A549 (cell line): ENCODE measurements around the gene GAS7. TPM values are rescaled to one million over a fixed set of nuclear protein-coding genes. Genes with fewer than 3 reads are reported as not detected.
A peak's percentile ranks its signal among the peaks of the same experiment; 100 is the strongest.

Experiments used
- ATAC-seq, 2 experiments: fragments of 200-7000 bp in 1 of 2; fragments of >200 bp in 1 of 2; cut with Nextera tagmentation in 1 of 2; cut with Tn5 transposase in 1 of 2; 3 replicates each; pipeline versions ENCODE4 v1.8.0 to v1.9.1; 2018 to 2020; ENCODE audit warnings: mild to moderate bottlenecking in 1 of 2, moderate library complexity in 1 of 2
- CTCF ChIA-PET: fragments of 300-600 bp; sonication (Branson Sonifier 250); formaldehyde crosslinking; extraction: SDS; loops from one replicate; lab custom pipeline; 2021; ENCODE audit warnings: antibody characterized with exemption, inconsistent platforms; lab: Yijun Ruan, JAX
- POLR2A ChIA-PET: fragments of 350-600 bp; formaldehyde crosslinking; extraction: SDS; loops from one replicate; lab custom pipeline; 2021; ENCODE audit warnings: antibody characterized with exemption, inconsistent platforms; lab: Yijun Ruan, JAX
- DNase-seq, 2 experiments: peaks; one replicate each; pipeline versions ENCODE4 v3.0.0 to v3.0.0-alpha.2; 2011 to 2016; ENCODE audit warnings: low read depth in 1 of 2, low spot score in 1 of 2
- FAIRE-seq: peaks from 2 replicates; lab custom pipeline; 2011; peaks lifted over from hg19 to GRCh38; lab: Jason Lieb, UNC
- H3K27ac ChIP-seq, 2 experiments: fragments of >200 bp; sonication (Bioruptor Twin); formaldehyde crosslinking; 3 replicates each; pipeline ENCODE4 v1.5.1; 2016 to 2017
- H3K4me1 ChIP-seq: fragments of >200 bp; sonication (Bioruptor Twin); formaldehyde crosslinking; 3 replicates; pipeline ENCODE4 v1.6.1; 2016
- H3K4me2 ChIP-seq: fragments of >200 bp; sonication (Bioruptor Twin); formaldehyde crosslinking; 3 replicates; pipeline ENCODE4 v1.6.1; 2016
- H3K4me3 ChIP-seq: fragments of >200 bp; sonication (Bioruptor Twin); formaldehyde crosslinking; 3 replicates; pipeline ENCODE4 v1.5.1; 2016
- H3K9me3 ChIP-seq: fragments of >200 bp; sonication (Bioruptor Twin); formaldehyde crosslinking; 3 replicates; pipeline ENCODE4 v1.6.1; 2016
- BHLHE40 ChIP-seq: IDR thresholded peaks from 2 replicates; pipeline ENCODE4 v1.6.1; 2012; ENCODE audit warnings: low read depth, low read length, inconsistent platforms
- CBX2 ChIP-seq: fragments of 200-600 bp; sonication (generic); IDR thresholded peaks from 2 replicates; pipeline ENCODE4 v1.6.1; 2016; ENCODE audit warnings: low read depth, mild to moderate bottlenecking, borderline replicate concordance
- CEBPB ChIP-seq, 2 experiments: fragments of >200 bp in 1 of 2; sonication (Bioruptor Twin) in 1 of 2; formaldehyde crosslinking in 1 of 2; IDR thresholded peaks; 2 replicates each; pipeline ENCODE4 v1.6.1; 2012 to 2016
- CHD4 ChIP-seq: fragments of 200-600 bp; sonication (generic); IDR thresholded peaks from 2 replicates; pipeline ENCODE4 v1.6.1; 2016; ENCODE audit warnings: antibody characterized with exemption, mild to moderate bottlenecking, borderline replicate concordance
- EHF ChIP-seq: fragments of 250-450 bp; sonication (Bioruptor Pico); IDR thresholded peaks from 2 replicates; pipeline ENCODE4 v1.5.0; 2020; ENCODE audit warnings: mild to moderate bottlenecking
- FOSL2 ChIP-seq, 2 experiments: fragments of 450-650 bp in 1 of 2; fragments of >200 bp in 1 of 2; sonication (Bioruptor Twin) in 1 of 2; formaldehyde crosslinking; IDR thresholded peaks; 2 replicates each; pipeline versions ENCODE4 v1.5.0 to v1.6.1; 2016 to 2020; ENCODE audit warnings: mild to moderate bottlenecking in 1 of 2, moderate library complexity in 1 of 2
- FOXS1 ChIP-seq: fragments of 250-450 bp; sonication (Bioruptor Pico); IDR thresholded peaks from 2 replicates; pipeline ENCODE4 v1.5.0; 2020; ENCODE audit warnings: mild to moderate bottlenecking, moderate library complexity
- HDAC2 ChIP-seq: fragments of 200-600 bp; sonication (generic); IDR thresholded peaks from 2 replicates; pipeline ENCODE4 v1.6.1; 2016
- HEYL ChIP-seq: fragments of 250-450 bp; sonication (Bioruptor Pico); IDR thresholded peaks from 2 replicates; pipeline ENCODE4 v1.8.0; 2021; ENCODE audit warnings: mild to moderate bottlenecking, moderate library complexity
- HOXA7 ChIP-seq: fragments of 250-450 bp; sonication (Bioruptor Pico); IDR thresholded peaks from 2 replicates; pipeline ENCODE4 v1.5.0; 2020; ENCODE audit warnings: mild to moderate bottlenecking, moderate library complexity
- HOXB13 ChIP-seq: fragments of 250-450 bp; sonication (Bioruptor Pico); IDR thresholded peaks from 2 replicates; pipeline ENCODE4 v1.5.0; 2020; ENCODE audit warnings: low read depth, mild to moderate bottlenecking, moderate library complexity
- HOXB5 ChIP-seq: fragments of 250-450 bp; sonication (Bioruptor Pico); IDR thresholded peaks from 2 replicates; pipeline ENCODE4 v1.5.0; 2020; ENCODE audit warnings: mild to moderate bottlenecking, moderate library complexity
- JUN ChIP-seq, 2 experiments: fragments of >200 bp; sonication (Bioruptor Twin); formaldehyde crosslinking; IDR thresholded peaks; 2 replicates in 1 of 2; 3 replicates in 1 of 2; pipeline ENCODE4 v1.6.1; 2016 to 2017
- MAFK ChIP-seq: fragments of 450-650 bp; IDR thresholded peaks from 2 replicates; pipeline ENCODE4 v1.6.1; 2014; ENCODE audit not compliant: partially characterized antibody
- NFE2L2 ChIP-seq: fragments of 150-350 bp; conservative IDR thresholded peaks from 2 replicates; pipeline ENCODE4 v1.6.1; 2014; ENCODE audit warnings: low read length
- PHF8 ChIP-seq: fragments of 200-600 bp; sonication (generic); IDR thresholded peaks from 2 replicates; pipeline ENCODE4 v1.6.1; 2016; ENCODE audit warnings: low read depth, mild to moderate bottlenecking, antibody characterized with exemption, moderate library complexity, borderline replicate concordance
- POLR2AphosphoS2 ChIP-seq: conservative IDR thresholded peaks from 2 replicates; pipeline ENCODE4 v1.6.1; 2012; ENCODE audit warnings: low read length, improper control_type of control experiment, inconsistent platforms
- RFX5 ChIP-seq: fragments of 450-650 bp; IDR thresholded peaks from 2 replicates; pipeline ENCODE4 v1.7.1; 2014; ENCODE audit warnings: antibody characterized with exemption, mild to moderate bottlenecking, moderate library complexity
- SMC3 ChIP-seq: fragments of >200 bp; sonication (Bioruptor Twin); formaldehyde crosslinking; IDR thresholded peaks from 3 replicates; pipeline ENCODE4 v1.6.1; 2018; ENCODE audit warnings: inconsistent platforms
- SREBF2 ChIP-seq: fragments of 450-650 bp; IDR thresholded peaks from 2 replicates; pipeline ENCODE4 v1.6.1; 2014; ENCODE audit warnings: mild to moderate bottlenecking, moderate library complexity
- ZC3H11A ChIP-seq: fragments of 450-650 bp; IDR thresholded peaks from 2 replicates; pipeline ENCODE4 v1.6.1; 2014; ENCODE audit warnings: antibody characterized with exemption, mild to moderate bottlenecking
- ZFP36 ChIP-seq: fragments of 450-650 bp; IDR thresholded peaks from 2 replicates; pipeline ENCODE4 v1.6.1; 2014; ENCODE audit warnings: borderline replicate concordance; ENCODE audit not compliant: partially characterized antibody
- ZNF302 ChIP-seq: fragments of 250-450 bp; sonication (Bioruptor Pico); IDR thresholded peaks from 2 replicates; pipeline ENCODE4 v1.9.0; 2021; ENCODE audit warnings: inconsistent platforms, mild to moderate bottlenecking, moderate library complexity
- WGBS: methylation state at CpG from one replicate; pipeline ENCODE4 v1.1.6; 2017; ENCODE audit errors: missing lambda C conversion rate; 5-methylcytosine and 5-hydroxymethylcytosine counted together
- polyA plus RNA-seq, 4 experiments: library from polyadenylated mRNA; depleted of rRNA in 3 of 4; stranded (reverse); fragments of >200 nt; fragmentation: RNase III in 1 of 4; extraction: RNeasy Plus Mini Kit Qiagen cat#74134 plus additional on column Dnase treatment in 1 of 4; gene quantifications; 2 replicates in 3 of 4; 3 replicates in 1 of 4; pipeline ENCODE4 v1.2.3, GENCODE V29; 2011 to 2017
- TF ChIP-seq, protein P1 (sequence below): fragments of 450-650 bp; IDR thresholded peaks from 2 replicates; pipeline ENCODE4 v1.6.1; 2014; ENCODE audit warnings: antibody characterized with exemption
- TF ChIP-seq, protein P2 (sequence below): fragments of >200 bp; sonication (Bioruptor Twin); formaldehyde crosslinking; IDR thresholded peaks from 3 replicates; pipeline ENCODE4 v1.6.1; 2016
- TF ChIP-seq, protein P3 (sequence below): fragments of 150-350 bp; IDR thresholded peaks from 2 replicates; pipeline ENCODE4 v1.6.1; 2014; ENCODE audit warnings: low read depth, mild to moderate bottlenecking, low read length
- TF ChIP-seq, protein P4 (sequence below): fragments of 250-450 bp; sonication (Bioruptor Pico); IDR thresholded peaks from 2 replicates; pipeline ENCODE4 v1.5.0; 2021; ENCODE audit warnings: mild to moderate bottlenecking, moderate library complexity, borderline replicate concordance
- TF ChIP-seq, protein P5 (sequence below): fragments of >200 bp; sonication (Bioruptor Twin); formaldehyde crosslinking; IDR thresholded peaks from 2 replicates; pipeline ENCODE4 v1.6.1; 2016

Gene GAS7
- polyA plus RNA-seq, 2 of the 4 experiments (the other 2 are of a cell fraction) = 1.3 to 1.5 TPM

DNA sequence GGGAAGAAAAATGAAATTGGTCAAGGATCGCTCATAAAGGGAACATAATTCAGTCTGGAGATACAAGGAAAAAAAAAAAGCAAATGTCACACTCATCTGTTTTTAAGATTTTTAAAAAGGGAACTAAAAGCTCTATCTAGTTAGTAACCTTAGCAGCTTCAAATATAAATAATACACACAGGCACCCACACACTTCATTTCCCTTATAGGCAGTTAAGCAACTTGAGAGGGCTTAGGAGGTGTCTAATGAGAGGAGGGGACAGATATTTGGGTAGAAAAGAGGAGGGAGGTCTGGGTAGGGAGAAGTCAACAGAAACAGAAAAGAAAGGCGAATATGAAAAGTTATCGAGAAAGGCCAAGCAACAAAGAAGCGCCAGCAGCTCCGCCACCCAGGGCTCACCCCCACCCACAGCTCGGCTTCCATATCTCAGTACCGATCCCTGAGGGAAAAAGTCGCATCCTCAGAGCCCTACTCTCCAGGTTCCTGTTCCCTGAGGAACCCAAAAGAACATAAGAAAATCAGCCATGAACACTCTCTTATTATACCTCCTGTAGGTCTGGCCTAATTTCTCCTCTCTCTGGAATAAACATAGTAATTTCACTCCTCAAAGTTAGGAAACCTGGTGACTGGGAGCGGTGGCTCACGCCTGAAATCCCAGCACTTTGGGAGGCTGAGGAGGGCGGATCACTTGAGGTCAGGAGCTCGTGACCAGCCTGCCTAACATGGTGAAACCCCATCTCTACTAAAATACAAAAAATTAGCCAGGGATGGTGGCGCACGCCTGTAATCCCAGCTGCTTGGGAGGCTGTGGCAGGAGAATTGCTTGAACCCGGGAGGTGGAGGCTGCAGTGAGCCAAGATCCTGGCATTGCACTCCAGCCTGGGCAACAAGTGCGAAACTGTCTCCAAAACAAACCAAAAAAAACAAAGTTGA is 223.7 kb downstream of the GAS7 start:
- POLR2A ChIA-PET = no interaction called here
- Histone ChIP-seq H3K4me3 (no peak overlapping the region), H3K9me3 (no peaks in the 10 kb centered on the region), H3K4me2 (no peak overlapping the region), H3K4me1 (peaks cover 36% of the 10 kb centered on the region), H3K27ac (no peak overlapping the region)
- FAIRE-seq (no peak), ATAC-seq (no peak), DNase-seq (no peak)
- CTCF ChIA-PET = interaction anchor here (0.6 to 2.4 kb wide), 7 partner anchors 9 to 997 kb away, joined by 3 to 9 read pairs (median 3); no protein-coding TSS in a partner anchor
- 72% methylated on average over 16 of the region's 16 CpGs for WGBS
- TF ChIP-seq FOSL2 (IDR thresholded peaks at IDR 0.05) = no peak
- TF ChIP-seq FOSL2 (CRISPR knock-in tag; IDR thresholded peaks at IDR 0.05) = no peak
- TF ChIP-seq, protein P1, sequence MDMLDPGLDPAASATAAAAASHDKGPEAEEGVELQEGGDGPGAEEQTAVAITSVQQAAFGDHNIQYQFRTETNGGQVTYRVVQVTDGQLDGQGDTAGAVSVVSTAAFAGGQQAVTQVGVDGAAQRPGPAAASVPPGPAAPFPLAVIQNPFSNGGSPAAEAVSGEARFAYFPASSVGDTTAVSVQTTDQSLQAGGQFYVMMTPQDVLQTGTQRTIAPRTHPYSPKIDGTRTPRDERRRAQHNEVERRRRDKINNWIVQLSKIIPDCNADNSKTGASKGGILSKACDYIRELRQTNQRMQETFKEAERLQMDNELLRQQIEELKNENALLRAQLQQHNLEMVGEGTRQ = no peak
- TF ChIP-seq ZNF302 (CRISPR knock-in tag) = no peak
- no peak for TF ChIP-seq POLR2AphosphoS2
- no peak for TF ChIP-seq CBX2
- no peak for TF ChIP-seq ZFP36
- TF ChIP-seq SMC3 = no peak
- no peak for TF ChIP-seq BHLHE40
- no peak for TF ChIP-seq CEBPB (IDR thresholded peaks at IDR 0.05)
- TF ChIP-seq MAFK = no peak
- no peak for TF ChIP-seq CHD4
- TF ChIP-seq, protein P2, sequence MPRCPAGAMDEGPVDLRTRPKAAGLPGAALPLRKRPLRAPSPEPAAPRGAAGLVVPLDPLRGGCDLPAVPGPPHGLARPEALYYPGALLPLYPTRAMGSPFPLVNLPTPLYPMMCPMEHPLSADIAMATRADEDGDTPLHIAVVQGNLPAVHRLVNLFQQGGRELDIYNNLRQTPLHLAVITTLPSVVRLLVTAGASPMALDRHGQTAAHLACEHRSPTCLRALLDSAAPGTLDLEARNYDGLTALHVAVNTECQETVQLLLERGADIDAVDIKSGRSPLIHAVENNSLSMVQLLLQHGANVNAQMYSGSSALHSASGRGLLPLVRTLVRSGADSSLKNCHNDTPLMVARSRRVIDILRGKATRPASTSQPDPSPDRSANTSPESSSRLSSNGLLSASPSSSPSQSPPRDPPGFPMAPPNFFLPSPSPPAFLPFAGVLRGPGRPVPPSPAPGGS = no peak
- TF ChIP-seq HDAC2 = no peak
- no peak for TF ChIP-seq EHF (CRISPR knock-in tag)
- no peak for TF ChIP-seq HOXB13 (CRISPR knock-in tag)

DNA sequence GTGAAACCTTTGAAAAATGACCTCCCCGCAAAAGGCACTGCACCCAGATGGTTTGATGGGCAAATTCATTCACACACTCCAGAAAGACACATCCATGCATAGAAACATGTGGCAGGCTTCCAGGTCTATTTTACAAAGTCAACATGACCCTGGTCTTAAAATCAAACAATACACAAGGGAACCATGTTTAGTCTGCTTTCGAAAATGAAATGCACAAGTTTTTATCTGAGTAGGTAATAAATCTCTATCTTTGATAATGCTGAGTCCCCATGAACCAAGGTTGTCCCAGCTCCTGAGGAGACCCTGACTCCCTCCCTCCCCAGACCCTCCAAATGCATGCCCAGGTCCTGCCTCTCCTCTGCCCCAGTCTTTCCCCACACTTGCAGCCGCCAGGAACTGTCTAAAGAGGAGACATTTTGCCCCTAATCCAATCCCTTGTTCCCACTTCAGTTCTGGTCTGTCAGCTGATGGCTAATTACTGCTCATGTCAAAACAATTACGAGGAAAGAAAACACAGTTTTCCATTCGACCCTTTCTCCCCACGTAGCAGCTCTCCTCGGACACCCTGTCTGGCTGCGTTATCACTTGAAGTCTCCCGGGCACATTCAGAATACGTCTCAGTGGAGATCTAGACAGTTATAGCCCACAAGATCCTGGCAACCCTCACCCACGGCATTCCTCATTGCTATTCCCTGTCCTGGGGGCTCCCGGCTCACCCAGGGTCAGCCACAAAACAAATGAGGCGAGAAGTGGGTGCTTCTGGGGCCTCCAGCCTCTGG is 224.5 kb downstream of the GAS7 start:
- Histone ChIP-seq H3K27ac (no peak overlapping the region), H3K4me1 (peaks cover 30% of the 10 kb centered on the region), H3K4me2 (peak overlapping the region; percentile 16; the same call in 2 of the 3 replicates), H3K4me3 (no peak overlapping the region), H3K9me3 (no peaks in the 10 kb centered on the region)
- no peak for FAIRE-seq
- no peak for ATAC-seq
- ChIA-PET POLR2A (no interaction called here), CTCF (interaction anchor here (0.6 to 2.4 kb wide), 8 partner anchors 9 to 998 kb away, joined by 3 to 9 read pairs (median 3); no protein-coding TSS in a partner anchor)
- no peak for DNase-seq
- no peak for TF ChIP-seq SMC3
- no peak for TF ChIP-seq FOXS1 (CRISPR knock-in tag)
- TF ChIP-seq, protein P3, sequence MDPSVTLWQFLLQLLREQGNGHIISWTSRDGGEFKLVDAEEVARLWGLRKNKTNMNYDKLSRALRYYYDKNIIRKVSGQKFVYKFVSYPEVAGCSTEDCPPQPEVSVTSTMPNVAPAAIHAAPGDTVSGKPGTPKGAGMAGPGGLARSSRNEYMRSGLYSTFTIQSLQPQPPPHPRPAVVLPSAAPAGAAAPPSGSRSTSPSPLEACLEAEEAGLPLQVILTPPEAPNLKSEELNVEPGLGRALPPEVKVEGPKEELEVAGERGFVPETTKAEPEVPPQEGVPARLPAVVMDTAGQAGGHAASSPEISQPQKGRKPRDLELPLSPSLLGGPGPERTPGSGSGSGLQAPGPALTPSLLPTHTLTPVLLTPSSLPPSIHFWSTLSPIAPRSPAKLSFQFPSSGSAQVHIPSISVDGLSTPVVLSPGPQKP = no peak
- TF ChIP-seq RFX5 = no peak
- no peak for TF ChIP-seq JUN (IDR thresholded peaks at IDR 0.05)
- no peak for TF ChIP-seq ZC3H11A
- TF ChIP-seq HEYL (CRISPR knock-in tag) = no peak
- TF ChIP-seq SREBF2 = no peak
- TF ChIP-seq, protein P4, sequence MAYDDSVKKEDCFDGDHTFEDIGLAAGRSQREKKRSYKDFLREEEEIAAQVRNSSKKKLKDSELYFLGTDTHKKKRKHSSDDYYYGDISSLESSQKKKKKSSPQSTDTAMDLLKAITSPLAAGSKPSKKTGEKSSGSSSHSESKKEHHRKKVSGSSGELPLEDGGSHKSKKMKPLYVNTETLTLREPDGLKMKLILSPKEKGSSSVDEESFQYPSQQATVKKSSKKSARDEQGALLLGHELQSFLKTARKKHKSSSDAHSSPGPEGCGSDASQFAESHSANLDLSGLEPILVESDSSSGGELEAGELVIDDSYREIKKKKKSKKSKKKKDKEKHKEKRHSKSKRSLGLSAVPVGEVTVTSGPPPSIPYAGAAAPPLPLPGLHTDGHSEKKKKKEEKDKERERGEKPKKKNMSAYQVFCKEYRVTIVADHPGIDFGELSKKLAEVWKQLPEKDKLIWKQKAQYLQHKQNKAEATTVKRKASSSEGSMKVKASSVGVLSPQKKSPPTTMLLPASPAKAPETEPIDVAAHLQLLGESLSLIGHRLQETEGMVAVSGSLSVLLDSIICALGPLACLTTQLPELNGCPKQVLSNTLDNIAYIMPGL (CRISPR knock-in tag) = no peak
- no peak for TF ChIP-seq HOXA7 (CRISPR knock-in tag)
- TF ChIP-seq NFE2L2 = no peak
- no peak for TF ChIP-seq HOXB5 (CRISPR knock-in tag)
- TF ChIP-seq PHF8 = no peak
- TF ChIP-seq FOSL2 (IDR thresholded peaks at IDR 0.05) = no peak
- no peak for TF ChIP-seq FOSL2 (CRISPR knock-in tag; IDR thresholded peaks at IDR 0.05)
- TF ChIP-seq, protein P5, sequence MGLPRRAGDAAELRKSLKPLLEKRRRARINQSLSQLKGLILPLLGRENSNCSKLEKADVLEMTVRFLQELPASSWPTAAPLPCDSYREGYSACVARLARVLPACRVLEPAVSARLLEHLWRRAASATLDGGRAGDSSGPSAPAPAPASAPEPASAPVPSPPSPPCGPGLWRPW = no peak
- TF ChIP-seq, protein P1 = no peak
- 54% methylated on average over 13 of the region's 13 CpGs for WGBS
